Adrenal gland (tissue), 5 donors: ENCODE results near the gene BRCA2.

Source experiments
- CTCF ChIP-seq, 6 experiments: fragments of 450-650 bp in 4 of 6; fragments of 200-600 bp in 2 of 6; sonication (generic) in 1 of 6; IDR thresholded peaks; 1 replicate in 5 of 6; 2 replicates in 1 of 6; pipeline versions ENCODE4 v1.5.1 to v1.8.0; 2016 to 2021; ENCODE audit warnings: antibody characterized with exemption in 6 of 6, mild to moderate bottlenecking in 2 of 6, moderate library complexity in 1 of 6
- POLR2A ChIP-seq, 2 donors: fragments of 450-650 bp; IDR thresholded peaks; one replicate each; pipeline ENCODE4 v1.6.1; 2017; ENCODE audit warnings: antibody characterized with exemption in 2 of 2, mild to moderate bottlenecking in 2 of 2, moderate library complexity in 1 of 2
- donor health status: DM: no; HTN: no; CAD: no.

DNA sequence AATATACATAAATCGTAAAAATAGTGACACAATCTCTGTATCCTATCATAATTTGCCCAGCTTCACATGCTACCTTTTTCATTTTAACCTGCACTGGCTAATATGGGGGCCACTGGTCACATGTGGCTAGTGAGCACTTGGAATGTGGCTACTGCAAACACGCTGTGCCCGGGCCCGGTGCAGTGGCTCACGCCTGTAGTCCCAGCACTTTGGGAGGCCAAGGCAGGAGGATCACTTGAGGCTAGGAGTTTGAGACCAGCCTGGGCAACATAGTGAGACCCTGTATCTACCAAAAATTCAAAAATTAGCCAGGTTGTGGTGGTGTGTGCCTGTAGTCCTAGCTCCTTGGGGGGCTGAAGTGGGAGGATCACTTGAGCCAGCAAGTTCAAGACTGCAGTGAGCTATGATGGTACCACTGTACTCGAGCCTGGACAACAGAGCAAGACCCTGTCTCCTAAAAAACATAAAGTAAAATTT lies 114.2 kb downstream of the BRCA2 start:
- no peak for TF ChIP-seq CTCF (IDR thresholded peaks at IDR 0.05)
- no peak for TF ChIP-seq POLR2A (IDR thresholded peaks at IDR 0.05)
